ENCODE results near the gene SMYD3. TPM values are rescaled to one million over a fixed set of nuclear protein-coding genes. Genes with fewer than 3 reads are reported as not detected.
"Not testable (repeated sequence)": the region's sequence is repeated elsewhere in the genome, so short reads cannot be mapped to it uniquely, and the experiment has no call there.

SMYD3 gene
- total and polyA plus RNA-seq, 4 donors: 10.5 to 40.1 (median 32.5) TPM

DNA sequence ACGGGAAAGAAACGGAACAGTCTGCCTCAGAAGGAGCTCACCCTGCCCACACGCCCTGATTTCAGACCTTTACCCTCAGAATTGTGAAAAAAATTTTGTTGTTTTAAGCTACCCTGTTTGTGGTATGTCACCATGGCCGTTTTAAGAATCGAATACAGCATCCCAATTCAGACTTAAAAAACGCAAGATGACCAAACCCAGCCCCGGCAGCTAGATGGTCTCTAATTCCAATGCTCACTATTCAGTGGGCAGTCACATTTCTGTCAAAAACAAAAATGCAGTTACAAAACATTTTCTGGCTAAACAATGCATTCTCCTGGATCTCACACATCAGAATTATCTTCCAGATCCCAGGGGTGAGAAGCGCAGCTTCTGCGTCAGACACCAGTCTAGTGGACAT is 527.5 kb downstream of the SMYD3 start:
- H3K36me3 ChIP-seq (ENCODE audit: control insufficient read depth in 4 of 4, insufficient read depth in 4 of 4, low read length in 4 of 4): no peaks in the 10 kb centered on the region
- no peak overlapping the region for H3K4me3 ChIP-seq
- peaks cover 0 to 12% (median 3%) of the 10 kb centered on the region in 5 donors for H3K4me1 ChIP-seq (ENCODE audit: control insufficient read depth in 5 of 5, insufficient read depth in 5 of 5, low read length in 5 of 5)
- H3K27me3 ChIP-seq (ENCODE audit: control insufficient read depth in 3 of 3, insufficient read depth in 3 of 3, low read length in 2 of 3): no peaks in the 10 kb centered on the region
- H3K9me3 ChIP-seq (ENCODE audit: control insufficient read depth in 4 of 4, insufficient read depth in 3 of 4, low read length in 3 of 4): no peaks in the 10 kb centered on the region
- ATAC-seq (ENCODE audit: insufficient read depth, low FRiP score): no peak
- TF ChIP-seq, protein P1, sequence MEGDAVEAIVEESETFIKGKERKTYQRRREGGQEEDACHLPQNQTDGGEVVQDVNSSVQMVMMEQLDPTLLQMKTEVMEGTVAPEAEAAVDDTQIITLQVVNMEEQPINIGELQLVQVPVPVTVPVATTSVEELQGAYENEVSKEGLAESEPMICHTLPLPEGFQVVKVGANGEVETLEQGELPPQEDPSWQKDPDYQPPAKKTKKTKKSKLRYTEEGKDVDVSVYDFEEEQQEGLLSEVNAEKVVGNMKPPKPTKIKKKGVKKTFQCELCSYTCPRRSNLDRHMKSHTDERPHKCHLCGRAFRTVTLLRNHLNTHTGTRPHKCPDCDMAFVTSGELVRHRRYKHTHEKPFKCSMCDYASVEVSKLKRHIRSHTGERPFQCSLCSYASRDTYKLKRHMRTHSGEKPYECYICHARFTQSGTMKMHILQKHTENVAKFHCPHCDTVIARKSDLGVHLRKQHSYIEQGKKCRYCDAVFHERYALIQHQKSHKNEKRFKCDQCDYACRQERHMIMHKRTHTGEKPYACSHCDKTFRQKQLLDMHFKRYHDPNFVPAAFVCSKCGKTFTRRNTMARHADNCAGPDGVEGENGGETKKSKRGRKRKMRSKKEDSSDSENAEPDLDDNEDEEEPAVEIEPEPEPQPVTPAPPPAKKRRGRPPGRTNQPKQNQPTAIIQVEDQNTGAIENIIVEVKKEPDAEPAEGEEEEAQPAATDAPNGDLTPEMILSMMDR (IDR thresholded peaks at IDR 0.05; ENCODE audit: control extremely low read depth, extremely low read depth): no peak
- H3K9ac ChIP-seq (ENCODE audit: insufficient read depth in 1 of 2, low read length in 2 of 2): no peak overlapping the region
- no peak overlapping the region for H3K27ac ChIP-seq (ENCODE audit: low read depth in 1 of 2, low read length in 1 of 2)
- WGBS, 2 donors: 92 to 97% methylated on average over 9 of the region's 9 CpGs
- DNase-seq: no peak

DNA sequence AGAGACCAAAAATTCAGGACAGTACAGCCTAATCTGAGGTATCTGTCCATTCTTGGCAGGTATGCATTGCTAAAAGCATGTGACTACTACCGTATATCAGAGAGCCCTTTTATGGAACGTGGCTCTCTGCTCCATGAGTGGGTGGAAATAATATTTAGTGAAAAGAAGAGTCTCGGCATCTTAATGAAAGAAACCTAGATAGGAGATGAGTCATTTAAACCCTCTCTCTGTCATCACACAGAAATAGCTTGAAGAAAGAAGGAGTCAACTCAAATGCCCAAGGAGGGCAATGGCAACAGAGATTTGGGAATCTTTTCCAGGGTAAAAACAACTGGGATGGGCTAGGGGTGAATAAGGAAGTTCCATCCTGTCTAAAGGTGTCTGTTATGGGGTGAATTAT is 528.2 kb downstream of the SMYD3 start:
- no peak overlapping the region for H3K9ac ChIP-seq (ENCODE audit: insufficient read depth in 1 of 2, low read length in 2 of 2)
- TF ChIP-seq, protein P1 (IDR thresholded peaks at IDR 0.05; ENCODE audit: control extremely low read depth, extremely low read depth): no peak
- no peak for ATAC-seq (ENCODE audit: insufficient read depth, low FRiP score)
- no peak overlapping the region for H3K4me3 ChIP-seq
- peaks cover 0 to 8% (median 0%) of the 10 kb centered on the region in 5 donors for H3K4me1 ChIP-seq (ENCODE audit: control insufficient read depth in 5 of 5, insufficient read depth in 5 of 5, low read length in 5 of 5)
- WGBS, 2 donors: 89 to 93% methylated on average over 3 of the region's 3 CpGs
- H3K9me3 ChIP-seq (ENCODE audit: control insufficient read depth in 4 of 4, insufficient read depth in 3 of 4, low read length in 3 of 4): no peaks in the 10 kb centered on the region
- H3K36me3 ChIP-seq (ENCODE audit: control insufficient read depth in 4 of 4, insufficient read depth in 4 of 4, low read length in 4 of 4): no peaks in the 10 kb centered on the region
- no peaks in the 10 kb centered on the region for H3K27me3 ChIP-seq (ENCODE audit: control insufficient read depth in 3 of 3, insufficient read depth in 3 of 3, low read length in 2 of 3)
- H3K27ac ChIP-seq (ENCODE audit: low read depth in 1 of 2, low read length in 1 of 2): no peak overlapping the region
- DNase-seq: no peak

DNA sequence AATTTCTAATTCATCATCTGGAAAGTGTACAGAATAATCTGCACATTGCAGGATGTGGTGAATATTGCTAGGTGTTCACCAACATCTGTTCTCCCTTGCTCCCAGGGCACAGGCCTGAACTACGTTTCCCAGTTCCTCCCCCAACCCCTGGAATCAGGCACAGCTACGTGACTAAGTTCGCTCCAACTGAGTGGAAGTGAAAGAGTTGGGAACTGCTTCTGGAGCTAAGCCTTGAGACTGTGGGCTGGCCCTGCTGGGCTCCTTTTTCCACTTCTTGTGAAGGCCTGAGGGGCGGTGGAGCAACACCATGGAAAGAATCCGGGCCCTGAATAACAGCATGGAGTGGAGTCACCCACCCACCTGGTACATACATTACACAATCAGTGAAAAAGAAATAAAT is 534.6 kb downstream of the SMYD3 start:
- DNase-seq (no peak), ATAC-seq (ENCODE audit: insufficient read depth, low FRiP score) (no peak)
- Histone ChIP-seq H3K9ac (ENCODE audit: insufficient read depth in 1 of 2, low read length in 2 of 2) (no peak overlapping the region), H3K27me3 (ENCODE audit: control insufficient read depth in 3 of 3, insufficient read depth in 3 of 3, low read length in 2 of 3) (no peaks in the 10 kb centered on the region), H3K36me3 (ENCODE audit: control insufficient read depth in 4 of 4, insufficient read depth in 4 of 4, low read length in 4 of 4) (no peaks in the 10 kb centered on the region), H3K27ac (ENCODE audit: low read depth in 1 of 2, low read length in 1 of 2) (no peak overlapping the region), H3K4me1 (ENCODE audit: control insufficient read depth in 5 of 5, insufficient read depth in 5 of 5, low read length in 5 of 5) (peaks cover 0 to 4% (median 0%) of the 10 kb centered on the region in 5 donors), H3K9me3 (ENCODE audit: control insufficient read depth in 4 of 4, insufficient read depth in 3 of 4, low read length in 3 of 4) (no peaks in the 10 kb centered on the region), H3K4me3 (no peak overlapping the region)
- TF ChIP-seq, protein P1 (IDR thresholded peaks at IDR 0.05; ENCODE audit: control extremely low read depth, extremely low read depth): no peak
- WGBS, 2 donors: 93 to 95% methylated on average over 5 of the region's 5 CpGs

DNA sequence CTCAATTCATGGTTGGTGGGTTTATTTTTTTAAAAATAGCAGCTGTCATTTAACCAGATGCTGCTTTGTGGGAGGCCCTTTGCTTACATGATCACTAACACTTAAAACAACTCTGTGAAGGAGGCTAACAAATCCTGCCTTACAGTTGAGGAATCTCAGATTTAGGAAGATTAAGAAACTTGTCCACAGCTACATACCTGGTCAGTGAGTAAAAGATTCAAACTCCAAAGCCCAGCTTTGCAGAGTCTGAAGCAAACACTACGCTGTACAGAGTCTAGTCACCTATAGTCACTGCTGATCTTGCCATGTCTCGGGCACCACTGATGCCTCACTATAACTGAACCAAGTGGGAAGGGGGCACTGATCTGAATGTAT is 535.4 kb downstream of the SMYD3 start:
- Histone ChIP-seq H3K9me3 (ENCODE audit: control insufficient read depth in 4 of 4, insufficient read depth in 3 of 4, low read length in 3 of 4) (no peaks in the 10 kb centered on the region), H3K9ac (ENCODE audit: insufficient read depth in 1 of 2, low read length in 2 of 2) (no peak overlapping the region), H3K4me1 (ENCODE audit: control insufficient read depth in 5 of 5, insufficient read depth in 5 of 5, low read length in 5 of 5) (peaks cover 0 to 4% (median 0%) of the 10 kb centered on the region in 5 donors), H3K27ac (ENCODE audit: low read depth in 1 of 2, low read length in 1 of 2) (no peak overlapping the region), H3K4me3 (no peak overlapping the region), H3K36me3 (ENCODE audit: control insufficient read depth in 4 of 4, insufficient read depth in 4 of 4, low read length in 4 of 4) (no peaks in the 10 kb centered on the region), H3K27me3 (ENCODE audit: control insufficient read depth in 3 of 3, insufficient read depth in 3 of 3, low read length in 2 of 3) (no peaks in the 10 kb centered on the region)
- 92 to 99% methylated on average over 2 of the region's 2 CpGs for WGBS, 2 donors
- DNase-seq (no peak), ATAC-seq (ENCODE audit: insufficient read depth, low FRiP score) (no peak)
- TF ChIP-seq, protein P1 (IDR thresholded peaks at IDR 0.05; ENCODE audit: control extremely low read depth, extremely low read depth): no peak

DNA sequence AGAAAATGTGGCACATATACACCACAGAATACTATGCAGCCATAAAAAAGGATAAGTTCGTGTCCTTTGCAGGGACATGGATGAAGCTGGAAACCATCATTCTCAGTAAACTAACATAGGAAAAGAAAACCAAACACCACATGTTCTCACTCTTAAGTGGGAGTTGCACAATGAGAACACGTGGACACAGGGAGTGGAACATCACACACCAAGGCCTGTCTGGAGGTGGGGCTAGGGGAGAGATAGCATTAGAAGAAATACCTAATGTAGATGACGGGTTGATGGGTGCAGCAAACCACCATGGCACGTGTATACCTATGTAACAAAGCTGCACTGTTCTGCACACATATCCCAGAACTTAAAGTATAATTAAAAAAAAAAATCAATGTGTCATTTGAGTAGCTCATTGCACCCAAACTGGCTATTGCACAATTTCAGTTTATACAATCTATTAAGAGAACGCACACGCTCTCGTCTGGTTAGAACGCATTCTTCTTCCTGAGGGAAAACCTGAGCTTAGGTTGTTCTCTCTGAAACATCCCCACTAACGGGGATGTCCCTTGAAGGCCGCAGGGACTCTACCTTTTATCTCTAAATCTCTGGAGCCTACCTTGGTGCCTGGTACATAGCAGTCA is 535.9 kb downstream of the SMYD3 start:
- not testable (repeated sequence) for H3K36me3 ChIP-seq (ENCODE audit: control insufficient read depth in 4 of 4, insufficient read depth in 4 of 4, low read length in 4 of 4); H3K4me1 ChIP-seq (ENCODE audit: control insufficient read depth in 5 of 5, insufficient read depth in 5 of 5, low read length in 5 of 5); H3K9ac ChIP-seq (ENCODE audit: insufficient read depth in 1 of 2, low read length in 2 of 2); DNase-seq; H3K9me3 ChIP-seq (ENCODE audit: control insufficient read depth in 4 of 4, insufficient read depth in 3 of 4, low read length in 3 of 4); H3K4me3 ChIP-seq; H3K27ac ChIP-seq (ENCODE audit: low read depth in 1 of 2, low read length in 1 of 2); H3K27me3 ChIP-seq (ENCODE audit: control insufficient read depth in 3 of 3, insufficient read depth in 3 of 3, low read length in 2 of 3); ATAC-seq (ENCODE audit: insufficient read depth, low FRiP score)
- WGBS, 2 donors: 93 to 96% methylated on average over 10 of the region's 10 CpGs
